Endothelial cell of umbilical vein (primary cell): ENCODE data around the gene COMMD7. TPM values are rescaled to one million over a fixed set of nuclear protein-coding genes. Genes with fewer than 3 reads are reported as not detected.

Experiments used
- BruUV-seq: library from RNA; stranded (reverse); fragments of 400-500 nt; replicated peaks from 2 replicates; lab custom pipeline; 2021; lab: Mats Ljungman, UMichigan
- CTCF ChIA-PET: fragments of 300-600, 350-600 bp; sonication (Branson Sonifier 250); formaldehyde crosslinking; loops from one replicate; lab custom pipeline; 2021; ENCODE audit warnings: antibody characterized with exemption, inconsistent platforms; lab: Charles Lee
- POLR2A ChIA-PET: fragments of 300-600, 350-600 bp; sonication (Branson Sonifier 250); formaldehyde crosslinking; loops from one replicate; lab custom pipeline; 2021; ENCODE audit warnings: antibody characterized with exemption, inconsistent platforms; lab: Charles Lee
- DNase-seq: peaks from one replicate; pipeline ENCODE4 v3.0.0-alpha.2; 2011; ENCODE audit warnings: low read depth, low spot score
- FAIRE-seq: peaks from 2 replicates; lab custom pipeline; 2011; peaks lifted over from hg19 to GRCh38; lab: Jason Lieb, UNC
- H2AFZ ChIP-seq: 2 replicates; pipeline ENCODE4 v1.6.0; 2012; ENCODE audit warnings: low read depth, low read length, control low read depth, inconsistent platforms
- H3K27ac ChIP-seq: 2 replicates; pipeline ENCODE4 v1.5.1; 2011; ENCODE audit warnings: low read depth, mild to moderate bottlenecking, control low read depth, low read length, moderate library complexity; ENCODE audit not compliant: insufficient read depth
- H3K27me3 ChIP-seq, 2 experiments: 2 replicates each; pipeline versions ENCODE4 v1.6.0 to v1.6.1; 2011; ENCODE audit warnings: low read length in 2 of 2, mixed read lengths in 1 of 2; ENCODE audit not compliant: control insufficient read depth in 2 of 2, insufficient read depth in 2 of 2
- H3K36me3 ChIP-seq, 2 experiments: 2 replicates in 1 of 2; 3 replicates in 1 of 2; pipeline ENCODE4 v1.5.1; 2011; ENCODE audit warnings: low read length in 2 of 2, mild to moderate bottlenecking in 1 of 2, moderate library complexity in 1 of 2; ENCODE audit not compliant: control insufficient read depth in 2 of 2, insufficient read depth in 2 of 2; ENCODE audit errors: extremely low read depth in 1 of 2
- H3K4me1 ChIP-seq: 3 replicates; pipeline ENCODE4 v1.5.1; 2011; ENCODE audit warnings: mild to moderate bottlenecking, low read length; ENCODE audit not compliant: control insufficient read depth, insufficient read depth; ENCODE audit errors: extremely low read depth
- H3K4me2 ChIP-seq: 2 replicates; pipeline ENCODE4 v1.6.1; 2011; ENCODE audit warnings: low read length, control low read depth, mixed read lengths; ENCODE audit not compliant: insufficient read depth
- H3K4me3 ChIP-seq, 3 experiments: fragments of 200-600 bp in 1 of 3; sonication (generic), shearing (Covaris generic) in 1 of 3; replicated peaks in 1 of 3; 2 replicates each; pipeline ENCODE4 v1.5.1; 2011 to 2016; ENCODE audit warnings: control low read depth in 3 of 3, low read length in 3 of 3, mild to moderate bottlenecking in 2 of 3, inconsistent platforms in 1 of 3, low read depth in 1 of 3, moderate library complexity in 1 of 3; ENCODE audit not compliant: insufficient read depth in 1 of 3
- H3K79me2 ChIP-seq: 2 replicates; pipeline ENCODE4 v1.6.0; 2012; ENCODE audit warnings: low read length, inconsistent platforms; ENCODE audit not compliant: control insufficient read depth, insufficient read depth
- H3K9ac ChIP-seq: replicated peaks from 2 replicates; pipeline ENCODE3; 2011; ENCODE audit warnings: low read length, control low read depth; ENCODE audit not compliant: insufficient read depth; ENCODE audit errors: extremely low read depth
- H3K9me1 ChIP-seq: replicated peaks from 3 replicates; pipeline ENCODE4 v1.6.0; 2011; ENCODE audit warnings: mild to moderate bottlenecking, low read length; ENCODE audit not compliant: control insufficient read depth, insufficient read depth; ENCODE audit errors: extremely low read depth
- H3K9me3 ChIP-seq: replicated peaks from 2 replicates; pipeline ENCODE4 v1.5.1; 2012; ENCODE audit warnings: low read length, inconsistent platforms; ENCODE audit not compliant: control insufficient read depth, insufficient read depth
- H4K20me1 ChIP-seq: replicated peaks from 2 replicates; pipeline ENCODE3; 2011; ENCODE audit warnings: mild to moderate bottlenecking, low read length; ENCODE audit not compliant: control insufficient read depth, insufficient read depth; ENCODE audit errors: extremely low read depth
- EZH2 ChIP-seq: IDR thresholded peaks from 2 replicates; pipeline ENCODE4 v1.6.1; 2012; ENCODE audit warnings: borderline replicate concordance, low read depth, mild to moderate bottlenecking, moderate library complexity, low read length, inconsistent platforms; ENCODE audit not compliant: severe bottlenecking
- JUN ChIP-seq: IDR thresholded peaks from 2 replicates; pipeline ENCODE4 v1.6.1; 2011; ENCODE audit warnings: borderline replicate concordance, low read depth; ENCODE audit not compliant: insufficient read length, insufficient read depth
- MYC ChIP-seq: IDR thresholded peaks from one replicate; pipeline ENCODE4 v1.6.1; 2011; ENCODE audit warnings: mild to moderate bottlenecking, low read depth, low read length
- POLR2A ChIP-seq: IDR thresholded peaks from 2 replicates; pipeline ENCODE4 v1.6.1; 2012; ENCODE audit warnings: low read depth, mild to moderate bottlenecking, control low read depth, low read length
- POLR2AphosphoS5 ChIP-seq: IDR thresholded peaks from 2 replicates; pipeline ENCODE4 v1.6.1; 2012; ENCODE audit warnings: low read depth, mild to moderate bottlenecking, control low read depth, low read length, moderate library complexity; ENCODE audit not compliant: insufficient read depth
- dilution Hi-C: fragments of 300-500 bp; cut with MboI; formaldehyde crosslinking; loops from one replicate; pipeline ENCODE4 v1.15.0; 2019; ENCODE audit warnings: low sequenced_read_pairs; ENCODE audit not compliant: extremely low pct_ligation_motif_present
- intact Hi-C: fragments of 100-400 bp; cut with micrococcal nuclease; formaldehyde crosslinking; loops from one replicate; pipeline ENCODE4 v1.10.0; 2022
- polyA plus RNA-seq, 4 experiments: library from polyadenylated mRNA; depleted of rRNA in 3 of 4; stranded (reverse) in 3 of 4; unstranded in 1 of 4; fragments of >200 nt; gene quantifications; 2 replicates each; pipeline versions ENCODE4 v1.2.1 to v1.2.3, GENCODE V29; 2011 to 2012; ENCODE audit warnings: missing spikeins in 1 of 4
- total RNA-seq: library from RNA; stranded (reverse); gene quantifications from 2 replicates; pipeline ENCODE4 v1.2.3, GENCODE V29; 2021
- TF ChIP-seq, protein P1 (sequence below): IDR thresholded peaks from 2 replicates; pipeline ENCODE4 v1.6.1; 2011; ENCODE audit not compliant: insufficient read depth, insufficient read length
- TF ChIP-seq, protein P2 (sequence below), 2 donors: IDR thresholded peaks; 1 replicate in 1 of 2; 2 replicates in 1 of 2; pipeline ENCODE4 v1.5.1; 2011; ENCODE audit warnings: low read length in 2 of 2, mild to moderate bottlenecking in 2 of 2, moderate library complexity in 2 of 2, control low read depth in 1 of 2, inconsistent platforms in 1 of 2, low read depth in 1 of 2; ENCODE audit not compliant: insufficient read depth in 1 of 2; ENCODE audit errors: extremely low read depth in 1 of 2

COMMD7 gene
- total and polyA plus RNA-seq, 2 donors (not counting 3 experiments of a cell fraction or from before 2014, with no cell fraction given), result 58.8 to 72.9 TPM

DNA sequence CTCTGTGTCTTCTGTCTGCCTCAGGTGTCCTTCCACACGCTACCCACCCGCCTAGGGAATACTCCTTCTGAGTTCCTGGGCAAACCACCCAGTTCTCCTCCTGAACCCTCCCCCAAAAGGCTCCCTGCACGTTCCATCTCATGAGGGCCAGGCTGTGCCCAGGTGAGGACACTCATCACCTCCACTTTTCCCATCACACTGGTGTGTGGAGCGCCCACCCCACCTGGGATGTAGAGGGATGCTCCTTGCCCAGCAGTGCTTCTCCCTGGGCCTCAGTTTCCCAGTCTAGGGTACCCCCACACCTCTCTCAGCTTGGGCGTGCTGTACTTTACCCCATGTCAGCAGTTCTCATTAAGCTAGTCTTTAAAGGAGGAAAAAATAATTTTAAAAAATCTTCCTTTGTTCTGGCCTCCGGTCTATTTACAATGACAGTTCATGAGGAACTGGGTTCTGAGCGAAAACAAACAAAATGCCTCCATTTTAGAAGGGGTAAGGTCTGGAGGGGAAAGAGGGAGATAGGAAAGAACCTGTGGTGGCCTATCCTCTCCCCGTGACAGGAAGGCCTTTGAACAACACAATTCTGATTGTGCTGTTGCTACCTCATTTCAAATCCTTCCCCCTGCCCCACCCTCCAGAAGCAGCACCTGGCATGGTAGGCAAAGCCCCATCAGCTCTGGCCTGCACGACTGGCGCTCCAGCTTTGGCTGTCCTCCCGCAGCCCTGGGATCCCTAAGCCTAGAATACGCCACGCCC is 67.9 kb downstream of the COMMD7 start:
- H3K4me1 ChIP-seq, result no peaks in the 10 kb centered on the region
- CTCF ChIA-PET, result interaction anchor here (0.7 to 11.2 kb wide), 3 partner anchors 87 to 108 kb away, joined by 3 to 636 read pairs (median 17); no protein-coding TSS in a partner anchor
- FAIRE-seq, result no peak
- no peak overlapping the region for H2AFZ ChIP-seq
- H3K79me2 ChIP-seq, result no peaks in the 10 kb centered on the region
- H3K9ac ChIP-seq, result no peak overlapping the region
- TF ChIP-seq EZH2 (no peak), MYC (no peak), JUN (no peak)
- TF ChIP-seq, protein P1, sequence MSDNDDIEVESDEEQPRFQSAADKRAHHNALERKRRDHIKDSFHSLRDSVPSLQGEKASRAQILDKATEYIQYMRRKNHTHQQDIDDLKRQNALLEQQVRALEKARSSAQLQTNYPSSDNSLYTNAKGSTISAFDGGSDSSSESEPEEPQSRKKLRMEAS, result no peak
- no peaks in the 10 kb centered on the region for H4K20me1 ChIP-seq
- dilution Hi-C loops, result no loop called here
- H3K4me2 ChIP-seq, result no peak overlapping the region
- no peak overlapping the region for H3K27ac ChIP-seq
- POLR2A ChIA-PET, result no interaction called here
- BruUV-seq, result no TSS peak
- no peak overlapping the region for H3K4me3 ChIP-seq
- H3K36me3 ChIP-seq, result no peaks in the 10 kb centered on the region
- H3K27me3 ChIP-seq, result no peaks in the 10 kb centered on the region
- H3K9me3 ChIP-seq, result no peaks in the 10 kb centered on the region
- H3K9me1 ChIP-seq, result no peaks in the 10 kb centered on the region
- DNase-seq, result no peak
- intact Hi-C loops, result no loop called here

DNA sequence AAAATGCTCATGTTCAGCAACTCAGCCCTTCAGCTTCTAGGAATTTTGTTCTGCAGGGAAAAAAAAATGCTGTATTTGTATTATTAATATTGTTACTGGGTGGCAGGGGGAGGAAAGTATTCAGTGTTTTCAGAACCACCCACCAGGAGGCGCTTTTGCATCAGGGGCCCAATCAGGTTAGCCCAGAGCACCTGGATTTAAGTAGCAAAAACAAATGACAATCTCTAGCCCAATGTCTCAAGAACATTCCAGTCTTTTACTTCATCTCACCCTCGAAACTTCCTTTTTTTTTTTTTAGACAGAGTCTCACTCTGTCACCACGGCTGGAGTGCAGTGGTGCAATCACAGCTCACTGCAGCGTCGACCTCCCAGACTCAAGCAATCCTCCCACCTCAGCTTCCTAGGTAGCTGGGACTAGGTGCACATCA is 68.9 kb downstream of the COMMD7 start:
- no peak overlapping the region for H2AFZ ChIP-seq
- no peaks in the 10 kb centered on the region for H3K79me2 ChIP-seq
- no peak overlapping the region for H3K27ac ChIP-seq
- no peaks in the 10 kb centered on the region for H3K9me1 ChIP-seq
- intact Hi-C loops, result loop anchor here (1.0 kb wide), 2 partner anchors 89 to 104 kb away; no protein-coding TSS in a partner anchor
- no peaks in the 10 kb centered on the region for H4K20me1 ChIP-seq
- CTCF ChIA-PET, result interaction anchor here (0.7 to 11.2 kb wide), 14 partner anchors 9 to 220 kb away, joined by 3 to 636 read pairs (median 3); partner anchors contain the start of gene DNMT3B
- H3K9me3 ChIP-seq, result no peaks in the 10 kb centered on the region
- H3K4me1 ChIP-seq, result no peaks in the 10 kb centered on the region
- no peak overlapping the region for H3K4me2 ChIP-seq
- DNase-seq (peak; percentile 69), FAIRE-seq (no peak)
- TF ChIP-seq, protein P1, result no peak
- TF ChIP-seq POLR2AphosphoS5 (no peak), POLR2A (no peak)
- TF ChIP-seq, protein P2, sequence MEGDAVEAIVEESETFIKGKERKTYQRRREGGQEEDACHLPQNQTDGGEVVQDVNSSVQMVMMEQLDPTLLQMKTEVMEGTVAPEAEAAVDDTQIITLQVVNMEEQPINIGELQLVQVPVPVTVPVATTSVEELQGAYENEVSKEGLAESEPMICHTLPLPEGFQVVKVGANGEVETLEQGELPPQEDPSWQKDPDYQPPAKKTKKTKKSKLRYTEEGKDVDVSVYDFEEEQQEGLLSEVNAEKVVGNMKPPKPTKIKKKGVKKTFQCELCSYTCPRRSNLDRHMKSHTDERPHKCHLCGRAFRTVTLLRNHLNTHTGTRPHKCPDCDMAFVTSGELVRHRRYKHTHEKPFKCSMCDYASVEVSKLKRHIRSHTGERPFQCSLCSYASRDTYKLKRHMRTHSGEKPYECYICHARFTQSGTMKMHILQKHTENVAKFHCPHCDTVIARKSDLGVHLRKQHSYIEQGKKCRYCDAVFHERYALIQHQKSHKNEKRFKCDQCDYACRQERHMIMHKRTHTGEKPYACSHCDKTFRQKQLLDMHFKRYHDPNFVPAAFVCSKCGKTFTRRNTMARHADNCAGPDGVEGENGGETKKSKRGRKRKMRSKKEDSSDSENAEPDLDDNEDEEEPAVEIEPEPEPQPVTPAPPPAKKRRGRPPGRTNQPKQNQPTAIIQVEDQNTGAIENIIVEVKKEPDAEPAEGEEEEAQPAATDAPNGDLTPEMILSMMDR (IDR thresholded peaks at IDR 0.05; ENCODE audit: extremely low read depth in 1 of 2, insufficient read depth in 1 of 2, low read depth in 1 of 2, low read length in 2 of 2), result peak; percentile 76 to 87
- dilution Hi-C loops, result no loop called here
- H3K9ac ChIP-seq, result no peak overlapping the region
- no peak overlapping the region for H3K4me3 ChIP-seq
- POLR2A ChIA-PET, result interaction anchor here (2.1 kb wide), 1 partner anchor 104 kb away, joined by 13 read pairs; no protein-coding TSS in a partner anchor
- no TSS peak for BruUV-seq
- no peaks in the 10 kb centered on the region for H3K36me3 ChIP-seq
- H3K27me3 ChIP-seq, result no peaks in the 10 kb centered on the region
